ENCODE results near the gene MARK1.
A peak's percentile ranks its signal among the peaks of the same experiment; 100 is the strongest.

DNA sequence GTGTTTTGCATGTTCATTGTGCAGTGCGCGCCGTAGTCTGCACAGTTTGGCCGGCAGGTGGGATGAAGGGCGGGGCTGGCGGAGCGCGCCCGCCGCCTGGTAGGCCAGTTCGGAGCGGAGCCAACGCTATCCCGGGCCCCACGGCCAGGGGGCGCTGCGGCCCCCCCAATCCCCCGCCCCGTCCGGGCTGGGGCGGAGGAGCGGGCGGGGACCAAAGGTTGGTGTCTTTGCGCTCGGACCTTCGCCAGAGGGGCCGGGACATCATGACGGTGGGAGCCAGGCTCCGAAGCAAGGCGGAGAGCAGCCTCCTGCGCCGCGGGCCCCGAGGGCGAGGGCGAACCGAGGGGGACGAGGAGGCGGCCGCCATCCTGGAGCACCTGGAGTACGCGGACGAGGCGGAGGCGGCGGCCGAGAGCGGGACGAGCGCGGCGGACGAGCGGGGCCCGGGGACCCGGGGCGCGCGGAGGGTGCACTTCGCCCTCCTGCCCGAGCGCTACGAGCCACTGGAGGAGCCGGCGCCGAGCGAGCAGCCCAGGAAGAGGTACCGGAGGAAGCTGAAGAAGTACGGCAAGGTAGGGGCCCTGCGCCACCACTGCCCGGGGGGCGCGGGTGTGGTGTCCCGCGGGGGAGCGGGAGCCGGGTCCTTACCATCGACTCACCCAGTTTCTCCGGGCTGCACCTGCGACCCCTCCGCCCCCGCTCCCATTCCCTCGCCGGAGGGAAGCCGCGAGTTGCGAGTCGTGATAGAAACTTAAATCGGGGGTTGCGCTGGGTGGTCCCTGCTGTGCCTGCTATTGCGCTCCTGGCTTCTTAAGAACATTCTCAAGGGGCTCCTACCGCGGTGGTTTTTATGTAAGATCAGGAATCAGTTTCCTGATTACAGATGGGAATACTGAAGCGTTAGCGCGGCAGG is 162.5 kb downstream of the MARK1 start, which contains the start of gene C1orf115:
- peak in 3 of 4 donors; percentile 27 to 62 (median 58) for TF ChIP-seq POLR2AphosphoS5 (IDR thresholded peaks at IDR 0.05)
- no peak for TF ChIP-seq POLR2A (IDR thresholded peaks at IDR 0.05)

Data from sigmoid colon (tissue), 4 donors.